Measurements from ENCODE around the gene RALB. TPM values are rescaled to one million over a fixed set of nuclear protein-coding genes. Genes with fewer than 3 reads are reported as not detected.
"Not testable (repeated sequence)": the region's sequence is repeated elsewhere in the genome, so short reads cannot be mapped to it uniquely, and the experiment has no call there.

The RALB gene
- total RNA-seq, 1 donor from 2014 or later, result 39.9 TPM

DNA sequence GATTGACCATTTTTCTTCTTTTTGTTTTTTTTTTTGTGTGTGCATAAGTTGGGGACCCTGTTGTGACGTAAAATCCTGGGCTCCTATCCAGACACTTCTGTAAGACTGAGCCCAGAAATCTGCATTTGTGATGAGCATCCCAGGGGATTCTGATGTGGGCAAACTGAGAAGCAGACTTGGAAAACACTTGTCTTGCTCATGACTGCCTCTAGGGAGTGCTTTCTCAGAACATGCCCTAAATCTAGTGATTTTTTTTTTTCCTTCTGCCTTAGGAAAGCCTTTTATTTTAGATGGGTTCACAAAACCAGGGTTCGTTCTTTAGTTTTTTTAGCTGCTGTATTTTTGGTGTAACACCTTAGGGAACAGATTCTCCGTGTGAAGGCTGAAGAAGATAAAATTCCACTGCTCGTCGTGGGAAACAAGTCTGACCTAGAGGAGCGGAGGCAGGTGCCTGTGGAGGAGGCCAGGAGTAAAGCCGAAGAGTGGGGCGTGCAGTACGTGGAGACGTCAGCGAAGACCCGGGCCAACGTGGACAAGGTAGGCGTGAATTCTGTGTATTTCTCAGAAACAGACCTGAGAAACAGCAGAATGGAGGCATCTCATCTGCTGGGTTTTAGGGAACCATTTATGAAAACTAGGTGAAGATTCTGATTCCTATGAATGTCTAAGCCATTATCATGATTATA is 36.7 kb downstream of the RALB start:
- FAIRE-seq (no peak), DNase-seq (ENCODE audit: low spot score in 2 of 2) (no peak)

DNA sequence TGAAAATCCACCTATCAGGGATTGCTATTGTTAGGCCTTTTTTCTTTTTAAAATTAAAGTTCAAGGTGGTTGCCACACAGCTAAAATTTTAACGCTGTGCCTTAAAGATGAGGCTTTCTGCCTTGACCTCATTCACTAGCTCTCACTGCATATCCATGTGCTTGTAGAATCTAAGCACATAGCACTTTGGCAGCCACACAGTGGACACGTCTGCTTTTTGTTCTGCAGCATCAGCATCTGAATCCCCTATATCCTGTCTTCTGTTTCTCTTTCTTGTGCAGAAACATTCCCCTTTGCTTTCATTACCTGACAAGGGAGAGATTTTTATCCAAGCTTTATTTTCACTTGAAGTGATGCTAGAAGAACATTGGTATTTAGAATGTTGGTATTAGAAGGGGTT is 38.1 kb downstream of the RALB start:
- FAIRE-seq (no peak), DNase-seq (ENCODE audit: low spot score in 2 of 2) (no peak)

DNA sequence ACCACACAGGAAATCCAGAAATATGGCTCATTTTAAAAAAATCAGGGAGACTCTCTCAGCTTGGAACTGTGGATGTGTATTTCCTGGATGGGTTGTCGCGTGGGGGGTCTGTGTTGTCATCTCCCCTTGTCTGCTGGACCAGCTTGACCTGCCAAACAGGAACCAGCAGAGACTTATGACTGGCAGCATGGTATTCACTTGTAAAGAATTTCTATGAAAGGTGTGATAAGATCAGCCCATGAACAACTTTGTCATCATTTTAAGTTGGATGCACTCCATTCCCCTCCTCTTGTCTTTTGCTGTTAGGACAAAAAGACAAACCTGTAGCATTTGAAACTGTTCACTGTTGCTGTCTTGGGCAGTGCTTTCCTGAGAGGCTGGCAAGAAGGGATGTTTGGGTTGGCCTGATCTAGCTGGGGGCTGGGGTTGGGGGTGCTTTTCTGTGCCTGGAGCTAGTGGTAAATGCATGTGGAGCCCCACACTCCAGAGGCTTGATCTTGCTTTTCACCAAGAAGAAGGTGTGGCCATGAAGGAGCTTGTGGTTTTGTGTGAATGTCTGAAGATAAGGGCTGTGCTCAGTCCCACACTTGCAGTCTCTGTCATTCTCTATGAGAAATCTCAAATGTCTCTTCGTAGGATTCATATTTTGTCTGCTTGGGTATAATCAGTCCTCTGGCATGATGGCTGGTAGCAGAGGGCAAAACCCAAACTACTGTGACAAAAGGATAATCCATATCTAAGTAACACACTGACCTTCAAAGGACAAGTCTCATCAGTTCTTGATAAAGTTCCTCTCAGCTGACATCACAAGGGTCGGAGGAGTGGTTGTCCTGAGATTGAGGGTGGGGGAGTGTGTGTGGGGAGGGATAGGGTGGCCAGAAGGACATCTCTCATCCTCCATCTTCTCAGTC is 39.0 kb downstream of the RALB start:
- DNase-seq (ENCODE audit: low spot score in 2 of 2) (no peak), FAIRE-seq (no peak)

DNA sequence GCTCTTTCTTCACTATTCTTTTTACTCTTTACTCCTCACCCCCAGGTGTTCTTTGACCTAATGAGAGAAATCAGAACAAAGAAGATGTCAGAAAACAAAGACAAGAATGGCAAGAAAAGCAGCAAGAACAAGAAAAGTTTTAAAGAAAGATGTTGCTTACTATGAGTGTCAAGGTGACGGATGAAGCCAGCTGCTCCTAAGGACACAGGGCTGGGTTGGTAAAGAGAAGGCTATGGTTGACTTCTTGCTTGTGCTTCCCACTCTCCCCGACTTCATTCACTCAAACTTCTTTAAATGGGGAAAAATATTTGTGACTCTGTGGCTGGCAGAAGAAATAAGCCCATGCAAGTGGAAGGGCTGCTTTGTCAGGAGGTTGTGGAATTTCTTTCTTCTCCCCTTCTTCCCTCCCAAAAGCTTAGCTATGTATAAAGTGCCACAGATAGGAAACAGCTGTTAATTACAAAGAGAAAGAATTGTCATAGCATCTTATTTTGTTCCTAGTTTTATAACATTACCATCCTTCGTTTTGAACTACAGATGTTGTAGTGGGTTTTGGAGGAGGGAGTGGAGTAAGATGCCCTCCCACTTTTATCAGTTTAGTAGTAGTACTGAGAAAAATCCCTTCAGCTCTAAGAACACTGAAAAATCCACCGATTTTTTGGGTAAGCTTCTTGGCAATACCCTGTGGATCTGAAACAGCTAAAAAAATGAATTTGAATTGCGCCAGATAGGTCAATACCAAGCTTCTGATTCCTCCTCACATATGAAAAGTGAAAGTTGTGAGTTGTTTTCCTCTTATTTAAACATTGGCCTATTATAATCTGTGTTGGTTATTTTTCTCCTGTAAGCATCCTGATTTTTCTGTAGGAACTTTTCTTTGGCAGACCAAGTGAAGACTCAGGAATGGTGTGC is 40.7 kb downstream of the RALB start:
- no peak for FAIRE-seq

DNA sequence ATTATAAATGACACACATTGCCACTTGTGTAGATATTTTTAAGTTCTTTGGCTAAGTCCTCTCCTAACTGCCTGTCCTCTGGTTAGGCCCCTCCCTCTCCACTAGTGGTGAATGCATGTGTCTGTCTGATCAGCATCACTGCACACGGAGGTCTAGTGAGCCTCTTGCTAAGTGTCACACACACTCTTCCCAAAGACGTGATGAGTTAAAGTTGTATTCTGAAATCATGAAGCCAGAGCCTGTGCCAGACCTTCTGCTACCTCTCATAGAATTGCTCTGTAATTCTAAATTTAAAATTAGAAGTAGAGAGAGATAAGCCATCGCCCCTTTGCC is 41.3 kb downstream of the RALB start:
- FAIRE-seq (no peak), DNase-seq (ENCODE audit: low spot score in 2 of 2) (no peak)

More for the DNA sequence above, 40.7 kb downstream of the RALB start:
- DNase-seq (ENCODE audit: low spot score in 2 of 2), result no peak

DNA sequence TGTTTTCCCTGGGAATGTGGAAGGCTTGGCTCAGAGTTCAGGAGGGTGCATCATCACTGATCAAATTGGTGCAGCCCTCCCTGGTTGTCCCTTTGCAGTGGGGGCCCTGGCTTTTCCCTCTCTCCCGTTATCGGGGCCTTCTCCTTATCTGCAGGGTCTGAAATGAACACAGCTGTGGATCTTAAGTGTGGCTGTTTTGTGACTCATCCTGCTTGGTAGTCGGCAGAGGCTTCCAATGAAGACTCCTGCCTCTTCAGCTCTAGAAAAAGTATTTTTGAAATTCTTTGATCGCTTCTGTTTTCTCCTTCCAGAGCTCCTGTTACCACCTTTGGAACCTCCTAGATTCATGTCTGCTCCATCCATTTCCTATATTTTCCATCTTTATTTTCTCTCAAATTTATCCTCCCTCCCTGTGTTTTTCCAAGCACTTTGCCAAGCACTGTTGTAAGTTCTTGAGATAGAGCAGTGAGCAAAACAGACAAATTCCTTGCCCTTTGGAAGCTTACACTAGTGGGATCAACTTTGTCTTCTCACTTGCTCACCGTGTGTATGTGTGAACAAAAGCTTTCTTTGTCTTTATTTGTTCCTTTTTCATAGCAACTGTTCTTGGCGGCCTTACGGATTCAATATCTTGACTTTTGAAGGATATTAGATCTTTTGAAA is 45.7 kb downstream of the RALB start:
- no peak for DNase-seq (ENCODE audit: low spot score in 2 of 2)
- no peak for FAIRE-seq

- DNase-seq (ENCODE audit: low spot score in 2 of 2) (no peak), FAIRE-seq (no peak)
These were observed 46.4 kb downstream of the RALB start for GRCh38 chr2:120299004-120299403.

DNA sequence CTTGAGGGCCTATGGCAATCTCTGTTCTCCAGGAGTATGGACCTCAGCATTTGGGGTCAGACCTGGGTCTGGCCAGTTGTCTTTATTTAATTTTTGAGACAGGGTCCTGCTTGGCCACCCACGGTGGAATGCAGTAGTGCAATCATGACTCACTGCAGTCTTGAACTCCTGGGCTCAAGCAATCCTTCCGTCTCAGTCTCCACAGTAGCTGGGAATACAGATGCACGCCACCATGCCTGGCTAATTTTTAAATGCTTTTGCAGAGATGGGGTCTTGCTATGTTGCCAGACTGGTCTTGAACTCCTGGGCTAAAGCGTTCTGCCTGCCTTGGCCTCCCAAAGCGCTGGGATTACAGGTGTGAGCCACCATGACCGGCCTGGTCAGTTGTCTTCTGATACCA is 46.9 kb downstream of the RALB start:
- no peak for DNase-seq (ENCODE audit: low spot score in 2 of 2)
- FAIRE-seq, result no peak

- no peak for DNase-seq (ENCODE audit: low spot score in 2 of 2)
- no peak for FAIRE-seq
These were observed 47.7 kb downstream of the RALB start for GRCh38 chr2:120300385-120300784.

DNA sequence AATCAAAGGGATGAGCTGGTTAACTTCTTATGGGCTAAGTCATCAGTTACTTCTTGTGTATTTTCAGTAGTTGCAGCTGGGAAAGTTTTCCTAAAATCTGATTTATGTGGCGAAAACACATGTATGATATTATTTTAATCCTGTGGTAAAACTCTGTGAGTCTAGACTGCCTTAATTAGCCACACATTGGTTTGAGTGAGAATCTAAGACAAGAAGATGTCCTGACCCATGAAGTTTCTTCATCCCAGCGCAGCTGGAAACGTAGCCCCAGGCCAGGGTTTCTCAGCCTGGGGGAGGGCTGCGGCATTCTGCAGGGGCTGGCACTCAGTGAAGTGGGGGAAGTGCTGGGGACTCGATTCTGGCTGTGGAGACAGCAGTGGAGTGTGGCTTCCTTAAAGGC is 48.6 kb downstream of the RALB start:
- FAIRE-seq (no peak), DNase-seq (ENCODE audit: low spot score in 2 of 2) (no peak)

DNA sequence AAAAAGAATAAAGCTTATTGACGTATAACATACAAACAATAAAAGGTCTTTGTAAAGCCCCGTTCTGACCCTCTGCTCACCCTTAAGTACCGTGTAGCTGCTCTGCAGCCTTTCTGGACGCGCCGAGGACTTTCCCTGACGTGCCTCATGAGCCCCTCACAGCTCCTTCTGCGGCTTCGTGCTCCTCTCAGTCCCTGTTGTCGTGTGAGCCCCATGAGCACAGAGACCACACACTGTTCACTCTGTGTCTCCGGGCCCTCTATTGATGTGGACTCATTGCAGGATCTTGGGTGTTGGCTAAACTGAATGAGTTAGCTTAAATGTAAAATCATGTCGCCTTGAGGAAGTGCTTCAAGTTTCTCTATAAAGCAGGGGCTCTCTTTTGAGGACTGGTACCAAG is 49.6 kb downstream of the RALB start:
- DNase-seq (ENCODE audit: low spot score in 2 of 2) (no peak), FAIRE-seq (no peak)

GRCh38 chr2:120303177-120303576 is 50.5 kb downstream of the RALB start:
- FAIRE-seq (no peak), DNase-seq (ENCODE audit: low spot score in 2 of 2) (no peak)

DNA sequence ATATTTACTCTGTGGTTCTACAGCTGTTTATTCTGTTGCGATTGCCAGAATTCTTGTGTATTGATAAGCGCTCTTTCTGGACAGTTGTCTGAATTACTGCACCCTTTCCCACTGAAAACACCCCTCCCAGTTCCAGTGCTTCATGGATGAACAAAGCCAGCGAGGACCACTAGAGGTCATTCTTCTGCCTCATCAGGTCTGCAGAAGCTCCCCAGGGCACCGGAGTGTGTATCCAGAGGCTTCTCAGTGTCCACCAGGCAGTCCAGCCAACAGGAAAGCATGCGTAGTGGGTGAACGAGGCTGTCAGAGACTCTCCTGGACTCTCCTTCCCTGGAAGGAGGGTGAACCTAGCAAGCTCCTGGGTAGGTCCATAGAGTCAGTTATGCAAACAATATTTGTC is 52.6 kb downstream of the RALB start:
- FAIRE-seq, result no peak
- DNase-seq (ENCODE audit: low spot score in 2 of 2), result no peak

- FAIRE-seq, result no peak
- DNase-seq (ENCODE audit: low spot score in 2 of 2), result no peak
These were observed 53.4 kb downstream of the RALB start for GRCh38 chr2:120305937-120306490.

DNA sequence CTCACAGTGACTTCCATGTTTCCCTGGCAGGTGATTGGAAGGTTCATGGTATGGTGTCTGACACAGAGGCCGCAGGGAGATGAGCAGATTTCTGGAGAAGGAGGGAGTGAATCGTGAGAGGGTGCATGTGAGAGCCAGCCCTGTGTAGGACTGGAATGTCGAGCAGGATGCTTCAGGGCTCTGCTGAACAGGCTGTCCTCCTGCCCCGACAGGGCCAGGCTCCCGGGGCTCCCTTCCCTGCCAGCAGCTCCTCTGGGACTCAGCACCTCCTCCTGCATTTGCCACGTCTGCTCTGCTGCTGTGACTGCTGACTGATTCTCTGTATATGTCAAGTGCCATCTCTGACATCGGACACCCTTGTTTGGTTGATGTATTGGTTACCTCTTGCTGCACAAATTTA is 54.8 kb downstream of the RALB start:
- FAIRE-seq (no peak), DNase-seq (ENCODE audit: low spot score in 2 of 2) (no peak)

GRCh38 chr2:120308038-120308910 is 55.6 kb downstream of the RALB start:
- DNase-seq (ENCODE audit: low spot score in 2 of 2) (no peak), FAIRE-seq (no peak)

DNA sequence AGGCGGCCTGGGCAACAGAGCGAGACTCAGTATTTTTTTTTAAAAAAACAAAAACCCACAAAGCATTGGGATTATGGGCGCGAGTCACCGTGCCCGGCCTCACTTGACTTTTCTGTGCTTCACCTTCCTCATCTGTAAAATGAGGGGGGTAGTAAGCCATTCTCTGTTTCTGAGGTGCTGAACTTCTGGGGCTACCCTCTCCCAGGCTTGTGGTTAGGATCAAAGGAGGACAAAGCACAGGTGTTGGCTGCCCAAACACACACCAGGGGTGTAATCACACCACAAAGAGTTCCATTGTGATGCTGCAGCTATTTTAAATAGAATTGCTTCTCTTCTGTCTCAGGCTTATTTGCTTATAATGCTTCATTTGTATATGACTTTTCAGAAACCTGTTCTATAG is 57.5 kb downstream of the RALB start:
- DNase-seq (ENCODE audit: low spot score in 2 of 2) (no peak), FAIRE-seq (no peak)

DNA sequence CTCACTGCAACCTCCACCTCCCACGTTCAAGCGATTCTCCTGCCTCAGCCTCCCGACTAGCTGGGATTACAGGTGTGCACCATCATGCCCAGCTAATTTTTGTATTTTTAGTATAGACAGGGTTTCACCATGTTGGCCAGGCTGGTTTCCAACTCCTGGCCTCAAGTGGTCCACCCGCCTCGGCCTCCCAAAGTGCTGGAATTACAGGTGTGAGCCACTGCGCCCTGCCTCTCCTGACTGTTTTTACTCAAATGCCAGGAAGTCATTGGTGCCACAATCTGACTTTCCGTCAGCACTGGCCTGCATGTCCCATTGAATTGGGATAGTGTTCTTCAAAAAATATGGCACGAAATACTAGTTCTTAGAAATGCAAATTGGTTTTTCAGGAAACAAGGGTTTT is 58.2 kb downstream of the RALB start:
- DNase-seq (ENCODE audit: low spot score in 2 of 2); FAIRE-seq: not testable (repeated sequence)

GRCh38 chr2:120312076-120312475 is 59.4 kb downstream of the RALB start:
- no peak for FAIRE-seq
- no peak for DNase-seq (ENCODE audit: low spot score in 2 of 2)
